HL-60 (cell line): ENCODE data around the gene KDM1B.

ENCODE experiments used
- DNase-seq, 2 experiments: peaks; one replicate each; pipeline ENCODE4 v3.0.0-alpha.2; 2010 to 2020; ENCODE audit warnings: low read depth in 1 of 2, low spot score in 1 of 2
- H3K27ac ChIP-seq: fragments of 250-450 bp; sonication (Bioruptor Pico); replicated peaks from 2 replicates; pipeline ENCODE4 v1.5.1; 2020; ENCODE audit warnings: mild to moderate bottlenecking, moderate library complexity
- H3K27me3 ChIP-seq: fragments of 250-450 bp; sonication (Bioruptor Pico); 2 replicates; pipeline ENCODE4 v1.5.1; 2021; ENCODE audit warnings: mild to moderate bottlenecking, moderate library complexity; ENCODE audit not compliant: insufficient read depth, poor library complexity, severe bottlenecking
- H3K4me3 ChIP-seq: replicated peaks from 2 replicates; pipeline ENCODE4 v1.5.1; 2011; ENCODE audit warnings: mild to moderate bottlenecking, control low read depth, low read length; ENCODE audit not compliant: insufficient read depth
- CTCF ChIP-seq: IDR thresholded peaks from one replicate; pipeline ENCODE4 v1.5.1; 2011; ENCODE audit warnings: low read length, control low read depth, inconsistent platforms; ENCODE audit not compliant: insufficient read depth
- GABPA ChIP-seq: IDR thresholded peaks from 2 replicates; pipeline ENCODE4 v1.6.1; 2012; ENCODE audit warnings: low read depth
- POLR2AphosphoS5 ChIP-seq: IDR thresholded peaks from 2 replicates; pipeline ENCODE4 v1.6.1; 2012; ENCODE audit warnings: low read depth
- REST ChIP-seq: IDR thresholded peaks from 2 replicates; pipeline ENCODE4 v1.6.1; 2012; ENCODE audit warnings: low read depth; ENCODE audit not compliant: insufficient replicate concordance
- SPI1 ChIP-seq: IDR thresholded peaks from 2 replicates; pipeline ENCODE4 v1.6.1; 2012; ENCODE audit warnings: low read depth, mild to moderate bottlenecking, borderline replicate concordance

Gene KDM1B

GRCh38 chr6:18121580-18122127 is 33.6 kb upstream of the KDM1B start:
- TF ChIP-seq REST (no peak), SPI1 (no peak), CTCF (no peak), POLR2AphosphoS5 (no peak)
- DNase-seq = no peak
- H3K27me3 ChIP-seq = no peaks in the 10 kb centered on the region
- H3K27ac ChIP-seq = no peak overlapping the region
- no peak overlapping the region for H3K4me3 ChIP-seq

GRCh38 chr6:18122128-18123093 is 32.8 kb upstream of the KDM1B start, which contains the start of gene NHLRC1:
TSS of gene NHLRC1 (minus strand) at chr6:18122677. CDS start at chr6:18122606, 71 bp downstream.
- DNase-seq = peak; percentile 43 to 78
- H3K27ac ChIP-seq = no peak within 1 kb of the TSS
- no peaks in the 10 kb centered on the region for H3K27me3 ChIP-seq
- peak within 1 kb of the TSS; percentile 24 for H3K4me3 ChIP-seq
- TF ChIP-seq POLR2AphosphoS5 (0 out of 2 replicates have a peak, but pooled peaks have one; percentile 38), SPI1 (no peak), REST (no peak), CTCF (peak; percentile 46), GABPA (no peak)

- no peak for TF ChIP-seq GABPA
- no peak for TF ChIP-seq SPI1
- TF ChIP-seq CTCF = no peak
- no peak for TF ChIP-seq REST
- TF ChIP-seq POLR2AphosphoS5 = no peak
- no peak for DNase-seq
- no peak overlapping the region for H3K27ac ChIP-seq
- H3K27me3 ChIP-seq = no peaks in the 10 kb centered on the region
- H3K4me3 ChIP-seq = no peak overlapping the region
Measured at GRCh38 chr6:18126121-18126520, 29.1 kb upstream of the KDM1B start.
